ENCODE data around the gene CBLC. TPM values are rescaled to one million over a fixed set of nuclear protein-coding genes. Genes with fewer than 3 reads are reported as not detected.

CBLC gene
- total RNA-seq, 4 donors from 2014 or later: 0.49 TPM; not detected in 3

GRCh38 chr19:44731622-44732021 is 46.1 kb upstream of the CBLC start:
- H3K4me1 ChIP-seq: no peaks in the 10 kb centered on the region
- DNase-seq (no peak), ATAC-seq (no peak)
- no peaks in the 10 kb centered on the region for H3K9me3 ChIP-seq
- TF ChIP-seq POLR2A (IDR thresholded peaks at IDR 0.05) (no peak), CTCF (IDR thresholded peaks at IDR 0.05 in 4 of 5, conservative IDR thresholded peaks at IDR 0.05 in 1 of 5) (no peak)
- H3K27me3 ChIP-seq: no peaks in the 10 kb centered on the region
- in situ Hi-C loops (cut with MboI; ENCODE audit: low sequenced_read_pairs in 4 of 4) (no loop called here), intact Hi-C loops (cut with DNase I; ENCODE audit: low total_unique reads) (no loop called here)
- H3K4me3 ChIP-seq: no peak overlapping the region
- no peak overlapping the region for H3K27ac ChIP-seq
- H3K36me3 ChIP-seq: no peaks in the 10 kb centered on the region

GRCh38 chr19:44732235-44733014 is 45.3 kb upstream of the CBLC start:
- H3K36me3 ChIP-seq: no peaks in the 10 kb centered on the region
- no peak overlapping the region for H3K4me3 ChIP-seq
- H3K4me1 ChIP-seq: no peaks in the 10 kb centered on the region
- H3K27me3 ChIP-seq: no peaks in the 10 kb centered on the region
- TF ChIP-seq CTCF (IDR thresholded peaks at IDR 0.05 in 4 of 5, conservative IDR thresholded peaks at IDR 0.05 in 1 of 5) (no peak), POLR2A (IDR thresholded peaks at IDR 0.05) (no peak)
- H3K27ac ChIP-seq: no peak overlapping the region
- intact Hi-C loops (cut with DNase I; ENCODE audit: low total_unique reads) (no loop called here), in situ Hi-C loops (cut with MboI; ENCODE audit: low sequenced_read_pairs in 4 of 4) (no loop called here)
- no peak for ATAC-seq
- H3K9me3 ChIP-seq: no peaks in the 10 kb centered on the region
- no peak for DNase-seq

- Histone ChIP-seq H3K36me3 (no peaks in the 10 kb centered on the region), H3K4me1 (no peaks in the 10 kb centered on the region), H3K27me3 (no peaks in the 10 kb centered on the region), H3K9me3 (no peaks in the 10 kb centered on the region), H3K27ac (no peak overlapping the region), H3K4me3 (no peak overlapping the region)
- no peak for TF ChIP-seq CTCF (IDR thresholded peaks at IDR 0.05 in 4 of 5, conservative IDR thresholded peaks at IDR 0.05 in 1 of 5)
- no peak for TF ChIP-seq POLR2A (IDR thresholded peaks at IDR 0.05)
- no peak for DNase-seq
- no peak for ATAC-seq
- in situ Hi-C loops (cut with MboI; ENCODE audit: low sequenced_read_pairs in 4 of 4): no loop called here
- intact Hi-C loops (cut with DNase I; ENCODE audit: low total_unique reads): no loop called here
Observed at GRCh38 chr19:44734357-44734756, 43.3 kb upstream of the CBLC start.

- Histone ChIP-seq H3K27me3 (no peaks in the 10 kb centered on the region), H3K36me3 (no peaks in the 10 kb centered on the region), H3K4me3 (no peak overlapping the region), H3K4me1 (no peaks in the 10 kb centered on the region), H3K27ac (no peak overlapping the region), H3K9me3 (no peaks in the 10 kb centered on the region)
- ATAC-seq (no peak), DNase-seq (no peak)
- in situ Hi-C loops (cut with MboI; ENCODE audit: low sequenced_read_pairs in 4 of 4): no loop called here
- TF ChIP-seq CTCF (IDR thresholded peaks at IDR 0.05 in 4 of 5, conservative IDR thresholded peaks at IDR 0.05 in 1 of 5) (no peak), POLR2A (IDR thresholded peaks at IDR 0.05) (no peak)
- intact Hi-C loops (cut with DNase I; ENCODE audit: low total_unique reads): no loop called here
Observed at GRCh38 chr19:44735011-44735410, 42.7 kb upstream of the CBLC start.

All from gastrocnemius medialis (tissue), 4 donors.